WTC11 (cell line): ENCODE results near the gene MS4A15. TPM values are rescaled to one million over a fixed set of nuclear protein-coding genes. Genes with fewer than 3 reads are reported as not detected.

ENCODE experiments used
- ATAC-seq: fragments of 200-7000 bp; cut with Tn5 transposase; 2 replicates; pipeline ENCODE4 v1.10.0; 2021; ENCODE audit warnings: mild to moderate bottlenecking, moderate library complexity
- CTCF ChIA-PET: fragments of 300-600 bp; sonication (Branson Sonifier 250); formaldehyde crosslinking; loops from one replicate; lab custom pipeline; 2021; ENCODE audit warnings: antibody characterized with exemption; lab: Charles Lee
- POLR2A ChIA-PET: fragments of 350-600 bp; sonication (Branson Sonifier 250); formaldehyde crosslinking; loops from one replicate; lab custom pipeline; 2021; ENCODE audit warnings: antibody characterized with exemption; lab: Charles Lee
- DNase-seq: peaks from one replicate; pipeline ENCODE4 v3.0.0; 2021; ENCODE audit warnings: low spot score
- H3K27ac Mint-ChIP-seq: 2 replicates; pipeline ENCODE4 v1.8.0; 2021; ENCODE audit warnings: mixed read lengths
- H3K27me3 Mint-ChIP-seq: 2 replicates; pipeline ENCODE4 v1.8.0; 2021; ENCODE audit warnings: low read depth, mild to moderate bottlenecking, moderate library complexity, mixed read lengths
- H3K36me3 Mint-ChIP-seq: 2 replicates; pipeline ENCODE4 v1.8.0; 2021; ENCODE audit warnings: mixed read lengths
- H3K4me1 Mint-ChIP-seq: 2 replicates; pipeline ENCODE4 v1.8.0; 2022; ENCODE audit warnings: mixed read lengths
- H3K4me3 Mint-ChIP-seq: 2 replicates; pipeline ENCODE4 v1.8.0; 2021; ENCODE audit warnings: mild to moderate bottlenecking, moderate library complexity, mixed read lengths
- H3K9me3 Mint-ChIP-seq: 2 replicates; pipeline ENCODE4 v1.8.0; 2021; ENCODE audit warnings: mixed read lengths
- ATF2 ChIP-seq: sonication (generic); formaldehyde crosslinking; IDR thresholded peaks from 2 replicates; pipeline ENCODE4 v1.8.1; 2022; ENCODE audit warnings: low read depth, missing genetic modification reagents, borderline replicate concordance
- CREB1 ChIP-seq: sonication (generic); formaldehyde crosslinking; IDR thresholded peaks from 2 replicates; pipeline ENCODE4 v1.8.0; 2023; ENCODE audit warnings: mild to moderate bottlenecking, missing genetic modification reagents
- CTCF ChIP-seq: fragments of 200-600 bp; IDR thresholded peaks from 2 replicates; pipeline ENCODE4 v1.8.0; 2022; ENCODE audit warnings: antibody characterized with exemption
- E2F5 ChIP-seq: sonication (generic); formaldehyde crosslinking; IDR thresholded peaks from 2 replicates; pipeline ENCODE4 v1.8.1; 2022; ENCODE audit warnings: mild to moderate bottlenecking, moderate library complexity, missing genetic modification reagents
- FOXJ3 ChIP-seq: sonication (generic); formaldehyde crosslinking; IDR thresholded peaks from 2 replicates; pipeline ENCODE4 v1.9.0; 2021; ENCODE audit warnings: missing genetic modification reagents, mild to moderate bottlenecking, borderline replicate concordance
- FOXK1 ChIP-seq: sonication (generic); formaldehyde crosslinking; IDR thresholded peaks from 2 replicates; pipeline ENCODE4 v1.8.0; 2022; ENCODE audit warnings: mild to moderate bottlenecking, moderate library complexity, missing genetic modification reagents
- JAZF1 ChIP-seq: fragments of 250-450 bp; sonication (Bioruptor Pico); IDR thresholded peaks from 2 replicates; pipeline ENCODE4 v1.9.0; 2021; ENCODE audit warnings: moderate library complexity, mild to moderate bottlenecking, inconsistent platforms
- MAX ChIP-seq: sonication (generic); formaldehyde crosslinking; IDR thresholded peaks from 2 replicates; pipeline ENCODE4 v1.8.0; 2022; ENCODE audit warnings: mild to moderate bottlenecking, missing genetic modification reagents
- NR2C2 ChIP-seq: sonication (generic); formaldehyde crosslinking; IDR thresholded peaks from 2 replicates; pipeline ENCODE4 v1.8.0; 2022; ENCODE audit warnings: mild to moderate bottlenecking, missing genetic modification reagents
- OVOL2 ChIP-seq: fragments of 250-450 bp; sonication (Bioruptor Pico); IDR thresholded peaks from 2 replicates; pipeline ENCODE4 v1.9.0; 2021; ENCODE audit warnings: mild to moderate bottlenecking, borderline replicate concordance
- PREB ChIP-seq: sonication (generic); formaldehyde crosslinking; IDR thresholded peaks from 2 replicates; pipeline ENCODE4 v1.8.1; 2022; ENCODE audit warnings: mild to moderate bottlenecking, missing genetic modification reagents, moderate library complexity, borderline replicate concordance
- SMAD3 ChIP-seq: sonication (generic); formaldehyde crosslinking; IDR thresholded peaks from 2 replicates; pipeline ENCODE4 v1.8.0; 2022; ENCODE audit warnings: missing genetic modification reagents, mild to moderate bottlenecking, borderline replicate concordance
- TP53 ChIP-seq: sonication (generic); formaldehyde crosslinking; IDR thresholded peaks from 2 replicates; pipeline ENCODE4 v1.8.1; 2023; ENCODE audit warnings: mild to moderate bottlenecking, missing genetic modification reagents
- USF2 ChIP-seq: sonication (generic); formaldehyde crosslinking; IDR thresholded peaks from 2 replicates; pipeline ENCODE4 v1.8.1; 2023; ENCODE audit warnings: mild to moderate bottlenecking, missing genetic modification reagents, moderate library complexity
- ZNF317 ChIP-seq: sonication (generic); formaldehyde crosslinking; IDR thresholded peaks from 2 replicates; pipeline ENCODE4 v1.8.1; 2023; ENCODE audit warnings: low read depth, mild to moderate bottlenecking, moderate library complexity, missing genetic modification reagents, borderline replicate concordance
- ZNF423 ChIP-seq: fragments of 250-450 bp; sonication (Bioruptor Pico); IDR thresholded peaks from 2 replicates; pipeline ENCODE4 v2.1.2; 2022; ENCODE audit warnings: mild to moderate bottlenecking, moderate library complexity
- ZNF532 ChIP-seq: fragments of 250-450 bp; sonication (Bioruptor Pico); IDR thresholded peaks from 2 replicates; pipeline ENCODE4 v1.9.0; 2021; ENCODE audit warnings: mild to moderate bottlenecking, borderline replicate concordance
- total RNA-seq: library from RNA; stranded (reverse); gene quantifications from 3 replicates; pipeline ENCODE4 v1.2.3, GENCODE V29; 2021

MS4A15 gene
- total RNA-seq, 1 experiment from 2014 or later = 0.09 TPM

- POLR2A ChIA-PET = no interaction called here
- ATAC-seq = no peak
- peaks cover 10% of the 10 kb centered on the region for H3K9me3 Mint-ChIP-seq
These were observed 52.6 kb downstream of the MS4A15 start for GRCh38 chr11:60809249-60809648.

GRCh38 chr11:60809691-60810090 is 53.0 kb downstream of the MS4A15 start:
- peaks cover 12% of the 10 kb centered on the region for H3K9me3 Mint-ChIP-seq
- no peaks in the 10 kb centered on the region for H3K4me1 Mint-ChIP-seq
- H3K27ac Mint-ChIP-seq = no peak overlapping the region
- CTCF ChIA-PET = no interaction called here
- 0 out of 2 replicates have a peak, but pooled peaks cover 6% of the 10 kb centered on the region for H3K27me3 Mint-ChIP-seq
- no peak for ATAC-seq
- DNase-seq = no peak
- POLR2A ChIA-PET = no interaction called here
- 0 out of 2 replicates have a peak, but pooled peaks cover 3% of the 10 kb centered on the region for H3K36me3 Mint-ChIP-seq
- no peak overlapping the region for H3K4me3 Mint-ChIP-seq
- TF ChIP-seq E2F5 (CRISPR knock-in tag) = no peak
- TF ChIP-seq TP53 (CRISPR knock-in tag) = no peak
- no peak for TF ChIP-seq ZNF423 (CRISPR knock-in tag)
- no peak for TF ChIP-seq CTCF
- TF ChIP-seq USF2 = no peak
- TF ChIP-seq FOXJ3 = no peak
- no peak for TF ChIP-seq MAX
- TF ChIP-seq FOXK1 = no peak
- no peak for TF ChIP-seq ZNF317 (CRISPR knock-in tag)
- no peak for TF ChIP-seq ATF2 (CRISPR knock-in tag)
- no peak for TF ChIP-seq CREB1 (CRISPR knock-in tag)
- no peak for TF ChIP-seq SMAD3
- TF ChIP-seq OVOL2 (CRISPR knock-in tag) = no peak
- no peak for TF ChIP-seq ZNF532 (CRISPR knock-in tag)
- TF ChIP-seq, all 79 proteins: peak for 0

More at GRCh38 chr11:60809249-60809648, 52.6 kb downstream of the MS4A15 start:
- H3K4me3 Mint-ChIP-seq = no peak overlapping the region
- H3K4me1 Mint-ChIP-seq = no peaks in the 10 kb centered on the region
- no peak for DNase-seq
- TF ChIP-seq JAZF1 (no peak), PREB (CRISPR knock-in tag) (no peak), NR2C2 (CRISPR knock-in tag) (no peak)
- 0 out of 2 replicates have a peak, but pooled peaks cover 3% of the 10 kb centered on the region for H3K36me3 Mint-ChIP-seq
- CTCF ChIA-PET = no interaction called here
- 0 out of 2 replicates have a peak, but pooled peaks cover 6% of the 10 kb centered on the region for H3K27me3 Mint-ChIP-seq
- no peak overlapping the region for H3K27ac Mint-ChIP-seq
